Neural cell (in vitro differentiated cells): Measurements from ENCODE around the gene CD300A. TPM values are rescaled to one million over a fixed set of nuclear protein-coding genes. Genes with fewer than 3 reads are reported as not detected.

Experiments
- H2AFZ ChIP-seq: fragments of 200-600, 300-800 bp; sonication (generic), shearing (Covaris generic); 2 replicates; pipeline ENCODE4 v1.6.0; 2014; ENCODE audit warnings: low read depth, mild to moderate bottlenecking, antibody characterized with exemption, low read length, moderate library complexity
- H3F3A ChIP-seq: fragments of 200-600 bp; shearing (Covaris generic); 2 replicates; pipeline ENCODE4 v1.6.1; 2016; ENCODE audit warnings: mild to moderate bottlenecking, moderate library complexity, mixed read lengths, antibody characterized with exemption, low read length; ENCODE audit not compliant: insufficient read depth, poor library complexity, severe bottlenecking
- H3K27ac ChIP-seq: fragments of 200-600, 300-800 bp; sonication (generic), shearing (Covaris generic); 2 replicates; pipeline ENCODE4 v1.5.1; 2014; ENCODE audit warnings: mild to moderate bottlenecking, low read length, moderate library complexity
- H3K27me3 ChIP-seq: fragments of 300-800, 200-600 bp; sonication (generic), shearing (Covaris generic); 2 replicates; pipeline ENCODE4 v1.6.0; 2014; ENCODE audit warnings: mild to moderate bottlenecking, low read depth, low read length, moderate library complexity; ENCODE audit not compliant: insufficient read depth
- H3K36me3 ChIP-seq: fragments of 300-800, 200-600 bp; sonication (generic), shearing (Covaris generic); 2 replicates; pipeline ENCODE4 v1.5.1; 2014; ENCODE audit warnings: mild to moderate bottlenecking, antibody characterized with exemption, low read length, moderate library complexity; ENCODE audit not compliant: insufficient read depth
- H3K4me2 ChIP-seq: fragments of 300-800, 200-600 bp; sonication (generic), shearing (Covaris generic); 2 replicates; pipeline ENCODE4 v1.6.0; 2014; ENCODE audit warnings: mild to moderate bottlenecking, low read length
- H3K4me3 ChIP-seq: fragments of 300-800, 200-600 bp; sonication (generic), shearing (Covaris generic); 2 replicates; pipeline ENCODE4 v1.5.1; 2014; ENCODE audit warnings: mild to moderate bottlenecking, low read length, moderate library complexity
- H3K79me2 ChIP-seq: fragments of 200-600 bp; shearing (Covaris generic); replicated peaks from 2 replicates; pipeline ENCODE4 v1.6.0; 2014; ENCODE audit warnings: mild to moderate bottlenecking, low read length, moderate library complexity; ENCODE audit not compliant: insufficient read depth
- H3K9ac ChIP-seq: fragments of 300-800, 200-600 bp; sonication (generic), shearing (Covaris generic); 2 replicates; pipeline ENCODE4 v1.6.1; 2016; ENCODE audit warnings: mild to moderate bottlenecking, low read length, mixed read lengths
- H3K9me2 ChIP-seq: fragments of 200-600 bp; shearing (Covaris generic); 2 replicates; pipeline ENCODE4 v1.6.1; 2016; ENCODE audit warnings: mild to moderate bottlenecking, low read length, mixed read lengths; ENCODE audit not compliant: insufficient read depth
- H3K9me3 ChIP-seq: fragments of 200-600, 300-800 bp; sonication (generic), shearing (Covaris generic); 2 replicates; pipeline ENCODE4 v1.6.1; 2016; ENCODE audit warnings: mild to moderate bottlenecking, mixed run types, low read length, moderate library complexity, mixed read lengths
- H4K20me1 ChIP-seq: fragments of 200-600 bp; shearing (Covaris generic); 2 replicates; pipeline ENCODE4 v1.6.1; 2016; ENCODE audit warnings: mild to moderate bottlenecking, mixed run types; ENCODE audit not compliant: insufficient read depth
- CTCF ChIP-seq: fragments of 450-650 bp; IDR thresholded peaks from 2 replicates; pipeline ENCODE4 v1.5.1; 2014; ENCODE audit warnings: antibody characterized with exemption, mild to moderate bottlenecking, moderate library complexity; ENCODE audit not compliant: poor library complexity, severe bottlenecking
- EP300 ChIP-seq: fragments of 450-650 bp; conservative IDR thresholded peaks from 2 replicates; pipeline ENCODE4 v1.6.1; 2014; ENCODE audit warnings: antibody characterized with exemption, mild to moderate bottlenecking, moderate library complexity; ENCODE audit not compliant: poor library complexity, severe bottlenecking
- EZH2 ChIP-seq: fragments of 200-600, 300-800 bp; shearing (Covaris generic), sonication (generic); IDR thresholded peaks from 2 replicates; pipeline ENCODE4 v1.6.1; 2014; ENCODE audit warnings: antibody characterized with exemption, low read length, borderline replicate concordance, mild to moderate bottlenecking; ENCODE audit not compliant: insufficient read depth, poor library complexity, severe bottlenecking
- MXI1 ChIP-seq: fragments of 450-650 bp; conservative IDR thresholded peaks from 2 replicates; pipeline ENCODE4 v1.6.1; 2014; ENCODE audit warnings: antibody characterized with exemption, mild to moderate bottlenecking; ENCODE audit not compliant: poor library complexity, severe bottlenecking
- POLR2AphosphoS5 ChIP-seq: IDR thresholded peaks from 2 replicates; pipeline ENCODE4 v1.6.1; 2012
- RAD21 ChIP-seq: fragments of 450-650 bp; conservative IDR thresholded peaks from 2 replicates; pipeline ENCODE4 v1.6.1; 2014; ENCODE audit warnings: antibody characterized with exemption, mild to moderate bottlenecking, moderate library complexity
- REST ChIP-seq: IDR thresholded peaks from 2 replicates; pipeline ENCODE4 v1.6.1; 2012; ENCODE audit warnings: borderline replicate concordance
- SMC3 ChIP-seq: fragments of 450-650 bp; conservative IDR thresholded peaks from 2 replicates; pipeline ENCODE4 v1.6.1; 2014; ENCODE audit warnings: antibody characterized with exemption, mild to moderate bottlenecking, moderate library complexity; ENCODE audit not compliant: poor library complexity
- TAF1 ChIP-seq: IDR thresholded peaks from 2 replicates; pipeline ENCODE4 v1.6.1; 2012; ENCODE audit warnings: low read depth
- polyA plus RNA-seq: library from polyadenylated mRNA; depleted of rRNA; stranded (reverse); fragments of >200 nt; gene quantifications from 2 replicates; pipeline ENCODE4 v1.2.3, GENCODE V29; 2014

The CD300A gene
- polyA plus RNA-seq, 1 donor from 2014 or later, result 0.35 TPM

GRCh38 chr17:74466828-74467184, 372 bp downstream of the CD300A start:
- Histone ChIP-seq H3K27me3 (peaks cover 26% of the 10 kb centered on the region), H4K20me1 (no peaks in the 10 kb centered on the region), H3K4me2 (no peak overlapping the region), H3K9ac (no peak overlapping the region), H3K9me3 (no peaks in the 10 kb centered on the region), H3K79me2 (no peaks in the 10 kb centered on the region), H3K27ac (no peak overlapping the region), H2AFZ (no peak overlapping the region), H3K4me3 (no peak overlapping the region), H3K9me2 (no peaks in the 10 kb centered on the region), H3F3A (no peaks in the 10 kb centered on the region), H3K36me3 (no peaks in the 10 kb centered on the region)
- TF ChIP-seq EP300, result no peak

- Histone ChIP-seq H4K20me1 (no peaks in the 10 kb centered on the region), H2AFZ (no peak overlapping the region), H3K36me3 (no peaks in the 10 kb centered on the region), H3K9me2 (no peaks in the 10 kb centered on the region), H3K79me2 (no peaks in the 10 kb centered on the region), H3K27me3 (peaks cover 26% of the 10 kb centered on the region), H3K27ac (no peak overlapping the region), H3K4me2 (no peak overlapping the region), H3F3A (no peaks in the 10 kb centered on the region), H3K4me3 (no peak overlapping the region), H3K9me3 (no peaks in the 10 kb centered on the region), H3K9ac (no peak overlapping the region)
- TF ChIP-seq EP300 (no peak), MXI1 (no peak), CTCF (no peak), SMC3 (no peak), TAF1 (no peak), REST (no peak), POLR2AphosphoS5 (no peak), RAD21 (no peak), EZH2 (no peak)
Measured at GRCh38 chr17:74467221-74467951, 952 bp downstream of the CD300A start.

GRCh38 chr17:74471341-74471740, 4.9 kb downstream of the CD300A start:
- no peaks in the 10 kb centered on the region for H3K36me3 ChIP-seq
- no peak overlapping the region for H3K9ac ChIP-seq
- H3K9me2 ChIP-seq, result no peaks in the 10 kb centered on the region
- no peak overlapping the region for H3K4me3 ChIP-seq
- H3F3A ChIP-seq, result no peaks in the 10 kb centered on the region
- H4K20me1 ChIP-seq, result no peaks in the 10 kb centered on the region
- H3K27me3 ChIP-seq, result peaks cover 11% of the 10 kb centered on the region
- H2AFZ ChIP-seq, result no peak overlapping the region
- H3K27ac ChIP-seq, result no peak overlapping the region
- no peak overlapping the region for H3K4me2 ChIP-seq
- no peaks in the 10 kb centered on the region for H3K9me3 ChIP-seq
- no peaks in the 10 kb centered on the region for H3K79me2 ChIP-seq
- TF ChIP-seq EZH2, result no peak
- no peak for TF ChIP-seq EP300
- no peak for TF ChIP-seq SMC3
- TF ChIP-seq CTCF, result no peak
- no peak for TF ChIP-seq REST
- no peak for TF ChIP-seq TAF1
- no peak for TF ChIP-seq RAD21
- TF ChIP-seq POLR2AphosphoS5, result no peak
- TF ChIP-seq MXI1, result no peak
